Endothelial cell of umbilical vein (primary cell): ENCODE results near the gene CD300C. TPM values are rescaled to one million over a fixed set of nuclear protein-coding genes. Genes with fewer than 3 reads are reported as not detected.

Source experiments
- BruUV-seq: library from RNA; stranded (reverse); fragments of 400-500 nt; replicated peaks from 2 replicates; lab custom pipeline; 2021; lab: Mats Ljungman, UMichigan
- CTCF ChIA-PET: fragments of 300-600, 350-600 bp; sonication (Branson Sonifier 250); formaldehyde crosslinking; loops from one replicate; lab custom pipeline; 2021; ENCODE audit warnings: antibody characterized with exemption, inconsistent platforms; lab: Charles Lee
- POLR2A ChIA-PET: fragments of 300-600, 350-600 bp; sonication (Branson Sonifier 250); formaldehyde crosslinking; loops from one replicate; lab custom pipeline; 2021; ENCODE audit warnings: antibody characterized with exemption, inconsistent platforms; lab: Charles Lee
- DNase-seq: peaks from one replicate; pipeline ENCODE4 v3.0.0-alpha.2; 2011; ENCODE audit warnings: low read depth, low spot score
- FAIRE-seq: peaks from 2 replicates; lab custom pipeline; 2011; peaks lifted over from hg19 to GRCh38; lab: Jason Lieb, UNC
- H2AFZ ChIP-seq: 2 replicates; pipeline ENCODE4 v1.6.0; 2012; ENCODE audit warnings: low read depth, low read length, control low read depth, inconsistent platforms
- H3K27ac ChIP-seq: 2 replicates; pipeline ENCODE4 v1.5.1; 2011; ENCODE audit warnings: low read depth, mild to moderate bottlenecking, control low read depth, low read length, moderate library complexity; ENCODE audit not compliant: insufficient read depth
- H3K27me3 ChIP-seq, 2 experiments: 2 replicates each; pipeline versions ENCODE4 v1.6.0 to v1.6.1; 2011; ENCODE audit warnings: low read length in 2 of 2, mixed read lengths in 1 of 2; ENCODE audit not compliant: control insufficient read depth in 2 of 2, insufficient read depth in 2 of 2
- H3K36me3 ChIP-seq, 2 experiments: 2 replicates in 1 of 2; 3 replicates in 1 of 2; pipeline ENCODE4 v1.5.1; 2011; ENCODE audit warnings: low read length in 2 of 2, mild to moderate bottlenecking in 1 of 2, moderate library complexity in 1 of 2; ENCODE audit not compliant: control insufficient read depth in 2 of 2, insufficient read depth in 2 of 2; ENCODE audit errors: extremely low read depth in 1 of 2
- H3K4me1 ChIP-seq: 3 replicates; pipeline ENCODE4 v1.5.1; 2011; ENCODE audit warnings: mild to moderate bottlenecking, low read length; ENCODE audit not compliant: control insufficient read depth, insufficient read depth; ENCODE audit errors: extremely low read depth
- H3K4me2 ChIP-seq: 2 replicates; pipeline ENCODE4 v1.6.1; 2011; ENCODE audit warnings: low read length, control low read depth, mixed read lengths; ENCODE audit not compliant: insufficient read depth
- H3K4me3 ChIP-seq, 3 experiments: fragments of 200-600 bp in 1 of 3; sonication (generic), shearing (Covaris generic) in 1 of 3; replicated peaks in 1 of 3; 2 replicates each; pipeline ENCODE4 v1.5.1; 2011 to 2016; ENCODE audit warnings: control low read depth in 3 of 3, low read length in 3 of 3, mild to moderate bottlenecking in 2 of 3, inconsistent platforms in 1 of 3, low read depth in 1 of 3, moderate library complexity in 1 of 3; ENCODE audit not compliant: insufficient read depth in 1 of 3
- H3K79me2 ChIP-seq: 2 replicates; pipeline ENCODE4 v1.6.0; 2012; ENCODE audit warnings: low read length, inconsistent platforms; ENCODE audit not compliant: control insufficient read depth, insufficient read depth
- H3K9ac ChIP-seq: replicated peaks from 2 replicates; pipeline ENCODE3; 2011; ENCODE audit warnings: low read length, control low read depth; ENCODE audit not compliant: insufficient read depth; ENCODE audit errors: extremely low read depth
- H3K9me1 ChIP-seq: replicated peaks from 3 replicates; pipeline ENCODE4 v1.6.0; 2011; ENCODE audit warnings: mild to moderate bottlenecking, low read length; ENCODE audit not compliant: control insufficient read depth, insufficient read depth; ENCODE audit errors: extremely low read depth
- H3K9me3 ChIP-seq: replicated peaks from 2 replicates; pipeline ENCODE4 v1.5.1; 2012; ENCODE audit warnings: low read length, inconsistent platforms; ENCODE audit not compliant: control insufficient read depth, insufficient read depth
- H4K20me1 ChIP-seq: replicated peaks from 2 replicates; pipeline ENCODE3; 2011; ENCODE audit warnings: mild to moderate bottlenecking, low read length; ENCODE audit not compliant: control insufficient read depth, insufficient read depth; ENCODE audit errors: extremely low read depth
- FOS ChIP-seq: IDR thresholded peaks from 2 replicates; pipeline ENCODE4 v1.6.1; 2011; ENCODE audit warnings: mild to moderate bottlenecking, low read length, moderate library complexity, borderline replicate concordance; ENCODE audit not compliant: insufficient read depth
- GATA2 ChIP-seq: IDR thresholded peaks from 2 replicates; pipeline ENCODE4 v1.7.0; 2011; ENCODE audit warnings: low read depth, mild to moderate bottlenecking, moderate library complexity, mixed read lengths, low read length; ENCODE audit not compliant: insufficient read length, insufficient read depth
- JUN ChIP-seq: IDR thresholded peaks from 2 replicates; pipeline ENCODE4 v1.6.1; 2011; ENCODE audit warnings: borderline replicate concordance, low read depth; ENCODE audit not compliant: insufficient read length, insufficient read depth
- MAX ChIP-seq: IDR thresholded peaks from 2 replicates; pipeline ENCODE4 v1.6.1; 2011; ENCODE audit not compliant: insufficient read depth, insufficient read length
- POLR2AphosphoS5 ChIP-seq: IDR thresholded peaks from 2 replicates; pipeline ENCODE4 v1.6.1; 2012; ENCODE audit warnings: low read depth, mild to moderate bottlenecking, control low read depth, low read length, moderate library complexity; ENCODE audit not compliant: insufficient read depth
- dilution Hi-C: fragments of 300-500 bp; cut with MboI; formaldehyde crosslinking; loops from one replicate; pipeline ENCODE4 v1.15.0; 2019; ENCODE audit warnings: low sequenced_read_pairs; ENCODE audit not compliant: extremely low pct_ligation_motif_present
- intact Hi-C: fragments of 100-400 bp; cut with micrococcal nuclease; formaldehyde crosslinking; loops from one replicate; pipeline ENCODE4 v1.10.0; 2022
- polyA plus RNA-seq, 4 experiments: library from polyadenylated mRNA; depleted of rRNA in 3 of 4; stranded (reverse) in 3 of 4; unstranded in 1 of 4; fragments of >200 nt; gene quantifications; 2 replicates each; pipeline versions ENCODE4 v1.2.1 to v1.2.3, GENCODE V29; 2011 to 2012; ENCODE audit warnings: missing spikeins in 1 of 4
- total RNA-seq: library from RNA; stranded (reverse); gene quantifications from 2 replicates; pipeline ENCODE4 v1.2.3, GENCODE V29; 2021
- TF ChIP-seq, protein P1 (sequence below), 2 donors: IDR thresholded peaks; 1 replicate in 1 of 2; 2 replicates in 1 of 2; pipeline ENCODE4 v1.5.1; 2011; ENCODE audit warnings: low read length in 2 of 2, mild to moderate bottlenecking in 2 of 2, moderate library complexity in 2 of 2, control low read depth in 1 of 2, inconsistent platforms in 1 of 2, low read depth in 1 of 2; ENCODE audit not compliant: insufficient read depth in 1 of 2; ENCODE audit errors: extremely low read depth in 1 of 2

CD300C gene
- total and polyA plus RNA-seq, 2 donors (not counting 3 experiments of a cell fraction or from before 2014, with no cell fraction given), result not detected

- DNase-seq (no peak), FAIRE-seq (no peak)
- H3K4me1 ChIP-seq, result no peaks in the 10 kb centered on the region
- H3K9me3 ChIP-seq, result no peaks in the 10 kb centered on the region
- no peaks in the 10 kb centered on the region for H3K9me1 ChIP-seq
- H2AFZ ChIP-seq, result no peak overlapping the region
- POLR2A ChIA-PET, result no interaction called here
- no peak overlapping the region for H3K27ac ChIP-seq
- CTCF ChIA-PET, result no interaction called here
- TF ChIP-seq FOS, result no peak
- no peaks in the 10 kb centered on the region for H3K27me3 ChIP-seq
- H3K4me3 ChIP-seq, result no peak overlapping the region
- no peak overlapping the region for H3K4me2 ChIP-seq
- dilution Hi-C loops (no loop called here), intact Hi-C loops (no loop called here)
- no peaks in the 10 kb centered on the region for H4K20me1 ChIP-seq
- no peak overlapping the region for H3K9ac ChIP-seq
- no peaks in the 10 kb centered on the region for H3K36me3 ChIP-seq
- no TSS peak for BruUV-seq
- H3K79me2 ChIP-seq, result no peaks in the 10 kb centered on the region
Measured at GRCh38 chr17:74529243-74529642, 16.7 kb downstream of the CD300C start.

DNA sequence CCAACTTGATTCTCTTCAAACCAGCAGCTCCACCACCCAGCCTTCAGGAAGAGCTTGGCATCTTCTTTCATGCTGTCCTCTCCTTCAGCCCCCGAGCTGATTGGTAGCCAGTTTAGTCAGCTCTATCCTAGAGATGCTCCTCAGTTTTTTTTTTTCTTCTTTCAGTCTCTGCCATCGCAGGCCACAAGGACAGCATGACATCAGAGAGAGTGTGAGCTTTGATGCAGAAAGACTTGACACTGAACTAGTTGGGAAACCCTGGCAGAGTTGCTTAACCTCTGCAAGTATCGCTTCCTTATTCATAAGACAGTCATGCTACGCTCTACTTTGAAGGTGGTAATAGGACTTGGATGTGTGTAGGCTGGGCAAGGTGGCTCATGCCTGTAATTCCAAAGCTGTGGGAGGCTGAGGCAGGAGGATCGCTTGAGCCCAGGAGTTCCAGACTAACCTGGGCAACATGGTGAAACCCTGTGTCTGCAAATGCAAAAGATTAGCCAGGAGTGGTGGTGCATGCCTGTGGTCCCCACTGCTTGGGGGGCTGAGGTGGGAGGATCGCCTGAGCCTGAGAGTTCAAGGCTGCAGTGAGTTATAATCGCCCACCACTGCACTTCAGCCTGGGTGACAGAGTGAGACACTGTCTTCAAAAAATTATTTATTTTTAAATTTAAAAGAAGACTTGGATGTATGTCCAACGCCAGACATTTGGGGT lies 17.3 kb downstream of the CD300C start:
- dilution Hi-C loops (no loop called here), intact Hi-C loops (no loop called here)
- no peak overlapping the region for H3K27ac ChIP-seq
- CTCF ChIA-PET, result no interaction called here
- no peaks in the 10 kb centered on the region for H3K79me2 ChIP-seq
- no TSS peak for BruUV-seq
- no peaks in the 10 kb centered on the region for H4K20me1 ChIP-seq
- H3K4me2 ChIP-seq, result no peak overlapping the region
- H3K36me3 ChIP-seq, result no peaks in the 10 kb centered on the region
- POLR2A ChIA-PET, result no interaction called here
- no peak for DNase-seq
- H3K9me3 ChIP-seq, result no peaks in the 10 kb centered on the region
- H2AFZ ChIP-seq, result no peak overlapping the region
- H3K4me3 ChIP-seq, result no peak overlapping the region
- FAIRE-seq, result no peak
- no peak overlapping the region for H3K9ac ChIP-seq
- no peaks in the 10 kb centered on the region for H3K4me1 ChIP-seq
- TF ChIP-seq POLR2AphosphoS5, result no peak
- TF ChIP-seq, protein P1, sequence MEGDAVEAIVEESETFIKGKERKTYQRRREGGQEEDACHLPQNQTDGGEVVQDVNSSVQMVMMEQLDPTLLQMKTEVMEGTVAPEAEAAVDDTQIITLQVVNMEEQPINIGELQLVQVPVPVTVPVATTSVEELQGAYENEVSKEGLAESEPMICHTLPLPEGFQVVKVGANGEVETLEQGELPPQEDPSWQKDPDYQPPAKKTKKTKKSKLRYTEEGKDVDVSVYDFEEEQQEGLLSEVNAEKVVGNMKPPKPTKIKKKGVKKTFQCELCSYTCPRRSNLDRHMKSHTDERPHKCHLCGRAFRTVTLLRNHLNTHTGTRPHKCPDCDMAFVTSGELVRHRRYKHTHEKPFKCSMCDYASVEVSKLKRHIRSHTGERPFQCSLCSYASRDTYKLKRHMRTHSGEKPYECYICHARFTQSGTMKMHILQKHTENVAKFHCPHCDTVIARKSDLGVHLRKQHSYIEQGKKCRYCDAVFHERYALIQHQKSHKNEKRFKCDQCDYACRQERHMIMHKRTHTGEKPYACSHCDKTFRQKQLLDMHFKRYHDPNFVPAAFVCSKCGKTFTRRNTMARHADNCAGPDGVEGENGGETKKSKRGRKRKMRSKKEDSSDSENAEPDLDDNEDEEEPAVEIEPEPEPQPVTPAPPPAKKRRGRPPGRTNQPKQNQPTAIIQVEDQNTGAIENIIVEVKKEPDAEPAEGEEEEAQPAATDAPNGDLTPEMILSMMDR (IDR thresholded peaks at IDR 0.05; ENCODE audit: extremely low read depth in 1 of 2, insufficient read depth in 1 of 2, low read depth in 1 of 2, low read length in 2 of 2), result no peak
- no peak for TF ChIP-seq JUN
- TF ChIP-seq GATA2, result no peak
- TF ChIP-seq MAX, result no peak
- H3K27me3 ChIP-seq, result no peaks in the 10 kb centered on the region
- H3K9me1 ChIP-seq, result no peaks in the 10 kb centered on the region
